AG04450 (cell line): ENCODE measurements around the gene RALGDS. TPM values are rescaled to one million over a fixed set of nuclear protein-coding genes. Genes with fewer than 3 reads are reported as not detected.

Source experiments
- CTCF ChIA-PET: fragments of 300-600, 350-600 bp; formaldehyde crosslinking; extraction: SDS; loops from one replicate; lab custom pipeline; 2022; ENCODE audit warnings: antibody characterized with exemption, inconsistent platforms; lab: Charles Lee
- POLR2A ChIA-PET: fragments of 350-600 bp; formaldehyde crosslinking; extraction: SDS; loops from one replicate; lab custom pipeline; 2021; ENCODE audit warnings: antibody characterized with exemption, inconsistent platforms; lab: Yijun Ruan, JAX
- DNase-seq: peaks from one replicate; pipeline ENCODE4 v3.0.0-alpha.2; 2011; ENCODE audit warnings: low read depth, low spot score
- H3K27ac ChIP-seq: one replicate; pipeline ENCODE4 v1.5.1; 2012; ENCODE audit warnings: low read depth, low read length, control low read depth
- H3K27me3 ChIP-seq: one replicate; pipeline ENCODE4 v1.6.0; 2012; ENCODE audit warnings: low read length; ENCODE audit not compliant: control insufficient read depth, insufficient read depth
- H3K4me3 ChIP-seq: 2 replicates; pipeline ENCODE4 v1.5.1; 2011; ENCODE audit warnings: mild to moderate bottlenecking, low read depth, low read length, control low read depth
- H3K9me3 ChIP-seq: 2 replicates; pipeline ENCODE4 v1.5.1; 2012; ENCODE audit warnings: low read length; ENCODE audit not compliant: control insufficient read depth, insufficient read depth
- polyA plus RNA-seq: library from polyadenylated mRNA; depleted of rRNA; stranded (reverse); fragments of >200 nt; gene quantifications from 2 replicates; pipeline ENCODE4 v1.2.3, GENCODE V29; 2011
- TF ChIP-seq, protein P1 (sequence below): IDR thresholded peaks from 2 replicates; pipeline ENCODE4 v1.5.1; 2011; ENCODE audit warnings: low read depth, low read length, control low read depth, inconsistent platforms

RALGDS gene
- polyA plus RNA-seq, 1 experiment: 19.1 TPM

DNA sequence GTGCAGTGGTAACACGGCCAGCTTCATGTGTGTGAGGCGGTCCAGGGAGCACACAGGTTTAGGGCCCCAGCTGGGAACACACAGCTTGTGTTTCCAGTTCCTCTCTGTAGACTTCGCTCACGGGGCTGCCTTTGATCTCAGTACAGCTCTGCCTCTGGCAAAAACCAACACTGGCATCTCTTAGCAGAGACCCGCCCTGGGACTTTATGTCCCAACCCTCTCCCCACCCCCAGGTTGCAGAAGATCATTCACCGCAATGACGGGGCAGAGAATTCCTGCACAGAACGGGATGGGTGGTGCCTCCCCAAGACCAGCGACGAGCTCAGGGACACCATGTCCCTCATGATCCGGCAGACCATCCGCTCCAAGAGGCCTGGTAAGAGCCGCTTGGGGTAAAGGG lies 64.5 kb downstream of the RALGDS start:
- no peak for DNase-seq
- TF ChIP-seq, protein P1, sequence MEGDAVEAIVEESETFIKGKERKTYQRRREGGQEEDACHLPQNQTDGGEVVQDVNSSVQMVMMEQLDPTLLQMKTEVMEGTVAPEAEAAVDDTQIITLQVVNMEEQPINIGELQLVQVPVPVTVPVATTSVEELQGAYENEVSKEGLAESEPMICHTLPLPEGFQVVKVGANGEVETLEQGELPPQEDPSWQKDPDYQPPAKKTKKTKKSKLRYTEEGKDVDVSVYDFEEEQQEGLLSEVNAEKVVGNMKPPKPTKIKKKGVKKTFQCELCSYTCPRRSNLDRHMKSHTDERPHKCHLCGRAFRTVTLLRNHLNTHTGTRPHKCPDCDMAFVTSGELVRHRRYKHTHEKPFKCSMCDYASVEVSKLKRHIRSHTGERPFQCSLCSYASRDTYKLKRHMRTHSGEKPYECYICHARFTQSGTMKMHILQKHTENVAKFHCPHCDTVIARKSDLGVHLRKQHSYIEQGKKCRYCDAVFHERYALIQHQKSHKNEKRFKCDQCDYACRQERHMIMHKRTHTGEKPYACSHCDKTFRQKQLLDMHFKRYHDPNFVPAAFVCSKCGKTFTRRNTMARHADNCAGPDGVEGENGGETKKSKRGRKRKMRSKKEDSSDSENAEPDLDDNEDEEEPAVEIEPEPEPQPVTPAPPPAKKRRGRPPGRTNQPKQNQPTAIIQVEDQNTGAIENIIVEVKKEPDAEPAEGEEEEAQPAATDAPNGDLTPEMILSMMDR: no peak
- Histone ChIP-seq H3K27me3 (no peaks in the 10 kb centered on the region), H3K9me3 (no peaks in the 10 kb centered on the region; the same call in 1 of the 2 replicates), H3K27ac (no peak overlapping the region), H3K4me3 (no peak overlapping the region)
- CTCF ChIA-PET: interaction anchor here (0.8 kb wide), 1 partner anchor 88 kb away, joined by 3 read pairs; no protein-coding TSS in a partner anchor
- POLR2A ChIA-PET: no interaction called here

DNA sequence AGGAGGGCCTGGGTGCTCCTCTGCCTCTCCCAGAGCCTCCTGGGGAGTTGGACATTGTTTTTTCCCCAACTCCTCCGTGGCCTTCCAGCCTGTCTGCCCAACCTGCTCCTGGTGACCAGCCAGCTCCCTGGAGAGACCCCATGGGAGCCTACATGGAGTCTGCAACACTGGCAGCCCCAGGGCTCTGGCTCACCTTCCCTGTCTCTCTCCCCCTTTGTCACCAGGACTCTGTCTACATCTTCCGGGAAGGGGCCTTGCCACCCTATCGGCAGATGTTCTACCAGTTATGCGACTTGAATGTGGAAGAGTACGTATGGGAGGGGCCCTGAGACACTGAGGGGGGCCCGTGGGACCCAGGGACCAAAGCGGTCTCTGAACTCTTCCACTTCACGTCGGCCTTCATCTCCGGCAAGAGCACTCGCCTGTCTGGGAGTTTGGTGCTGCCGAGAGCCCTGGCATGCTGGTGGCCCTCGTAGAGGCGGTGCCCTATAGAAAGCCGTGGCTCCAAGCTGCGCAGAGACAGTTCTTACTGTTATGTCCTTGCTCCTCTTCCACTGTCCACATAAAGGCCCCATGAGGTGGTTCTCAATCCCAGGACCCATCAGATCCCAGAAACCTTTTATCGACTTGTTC lies 65.1 kb downstream of the RALGDS start:
- Histone ChIP-seq H3K27me3 (no peaks in the 10 kb centered on the region), H3K4me3 (no peak overlapping the region), H3K9me3 (no peaks in the 10 kb centered on the region; the same call in 1 of the 2 replicates), H3K27ac (no peak overlapping the region)
- CTCF ChIA-PET: interaction anchor here (0.8 kb wide), 1 partner anchor 88 kb away, joined by 3 read pairs; no protein-coding TSS in a partner anchor
- POLR2A ChIA-PET: no interaction called here
- no peak for DNase-seq
- TF ChIP-seq, protein P1: no peak

DNA sequence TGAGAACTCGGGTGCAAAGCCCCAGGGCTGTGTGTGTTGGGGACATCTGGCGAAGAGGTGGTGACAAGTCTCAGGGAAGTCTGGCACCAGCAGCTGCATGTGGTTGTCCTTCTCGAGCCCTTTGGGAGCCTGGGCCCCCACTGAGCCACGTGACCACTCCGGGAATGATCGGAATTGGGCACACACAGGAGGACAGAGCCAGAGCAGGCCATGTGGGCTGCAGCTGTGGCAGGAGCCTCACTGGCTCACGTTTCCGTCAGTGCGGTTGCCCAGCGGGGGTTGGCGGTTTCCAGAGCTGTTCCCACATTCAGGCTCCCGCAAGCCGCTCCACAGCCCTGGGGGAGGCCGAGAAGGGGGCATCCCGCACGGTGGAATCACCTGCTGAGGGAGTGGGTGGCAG lies 66.1 kb downstream of the RALGDS start:
- no peak for DNase-seq
- Histone ChIP-seq H3K27ac (no peak overlapping the region), H3K4me3 (no peak overlapping the region), H3K27me3 (no peaks in the 10 kb centered on the region), H3K9me3 (no peaks in the 10 kb centered on the region; the same call in 1 of the 2 replicates)
- ChIA-PET POLR2A (no interaction called here), CTCF (no interaction called here)
- TF ChIP-seq, protein P1: no peak

DNA sequence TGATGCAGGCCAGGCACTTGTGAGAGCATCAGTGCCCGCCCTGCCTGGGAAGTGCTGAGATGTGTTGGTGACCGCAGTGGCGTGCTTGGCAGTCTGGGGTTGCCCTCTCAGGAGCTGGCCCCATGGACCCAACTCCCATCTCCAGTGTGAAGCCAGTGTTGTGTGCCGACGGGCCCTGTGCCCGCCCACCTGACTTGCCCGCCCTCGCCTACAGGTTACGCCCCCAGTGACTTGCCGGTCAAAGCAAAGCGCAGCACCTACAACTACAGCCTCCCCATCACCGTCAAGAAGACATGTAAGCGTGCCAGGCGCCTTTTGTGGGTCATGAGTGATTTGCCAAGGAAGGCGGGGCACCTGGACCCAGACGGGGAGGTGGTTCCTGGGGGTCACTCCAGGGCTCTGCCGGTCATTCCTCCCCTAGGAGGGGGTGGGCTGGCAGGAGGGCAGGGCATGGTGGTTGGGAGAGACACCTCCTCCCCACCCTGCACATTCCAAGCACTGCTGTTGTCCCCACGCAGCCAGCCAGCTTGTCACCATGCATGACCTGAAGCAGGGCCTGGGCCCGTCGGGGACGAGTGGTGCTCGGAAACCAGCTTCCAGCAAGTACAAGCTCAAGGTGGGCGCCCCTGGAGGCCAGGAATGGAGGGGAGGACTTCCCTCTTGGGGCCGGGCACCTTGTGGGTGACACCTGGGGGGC lies 66.7 kb downstream of the RALGDS start:
- no peak overlapping the region for H3K4me3 ChIP-seq
- TF ChIP-seq, protein P1: no peak
- H3K27ac ChIP-seq: no peak overlapping the region
- no peak for DNase-seq
- no peaks in the 10 kb centered on the region; the same call in 1 of the 2 replicates for H3K9me3 ChIP-seq
- no peaks in the 10 kb centered on the region for H3K27me3 ChIP-seq
- ChIA-PET CTCF (interaction anchor here (1.6 kb wide), 1 partner anchor 49 kb away, joined by 3 read pairs; no protein-coding TSS in a partner anchor), POLR2A (no interaction called here)
